ENCODE measurements around the gene OBSL1.

- no peak for TF ChIP-seq CTCF (IDR thresholded peaks at IDR 0.05)
- no peak for TF ChIP-seq EP300 (IDR thresholded peaks at IDR 0.05)
These were observed 4.2 kb downstream of the OBSL1 start for GRCh38 chr2:219567131-219567530.

Data from ovary (tissue), 3 donors.